Measurements from ENCODE around the gene HLA-DRA. TPM values are rescaled to one million over a fixed set of nuclear protein-coding genes. Genes with fewer than 3 reads are reported as not detected.
"Not testable (repeated sequence)": the region's sequence is repeated elsewhere in the genome, so short reads cannot be mapped to it uniquely, and the experiment has no call there.

Gene HLA-DRA
- total and polyA plus RNA-seq, 2 of the 8 experiments (the other 6 are each of a cell fraction or from before 2014, with no cell fraction given) = 5.0 to 6.2 TPM

GRCh38 chr6:32473376-32474348, 34.0 kb downstream of the HLA-DRA start:
- WGBS, 2 experiments (ENCODE audit: extremely low coverage in 1 of 2, insufficient coverage in 1 of 2, insufficient read length in 1 of 2, insufficient replicate concordance in 2 of 2, low coverage in 1 of 2, low lambda C conversion rate in 2 of 2, missing lambda C conversion rate in 1 of 2) = 59% methylated on average over 10 of the region's 10 CpGs; no CpG with 5 or more reads in 1 of the 2 experiments
- peak overlapping the region; percentile 85 for H2AFZ ChIP-seq (ENCODE audit: low read length)
- H3K23me2 ChIP-seq (ENCODE audit: low read depth, low read length); H3K36me3 ChIP-seq (ENCODE audit: control insufficient read depth in 2 of 4, insufficient read depth in 4 of 4, low read length in 3 of 4); H3K9me3 ChIP-seq (ENCODE audit: insufficient read depth in 2 of 2, low read depth in 1 of 2, low read length in 1 of 2); H3K79me2 ChIP-seq (ENCODE audit: control insufficient read depth in 1 of 2, insufficient read depth in 2 of 2, low read length in 2 of 2); H3K79me1 ChIP-seq (ENCODE audit: low read depth, low read length); H2BK15ac ChIP-seq (ENCODE audit: low read length); H3K23ac ChIP-seq (ENCODE audit: insufficient read length); H2BK12ac ChIP-seq (ENCODE audit: low read depth, low read length); H3K27ac ChIP-seq (ENCODE audit: low read depth, low read length); H4K8ac ChIP-seq (ENCODE audit: extremely low read depth, insufficient read depth, low read length); H3K4ac ChIP-seq (replicated peaks; ENCODE audit: insufficient read length, low read depth, low read length); H3K4me2 ChIP-seq (ENCODE audit: insufficient read depth in 1 of 2, low read depth in 2 of 2, low read length in 2 of 2); DNase-seq (ENCODE audit: low read depth in 1 of 2, low spot score in 2 of 2); H3K4me3 ChIP-seq (ENCODE audit: extremely low read depth in 1 of 4, insufficient read depth in 2 of 4, low read depth in 3 of 4, low read length in 4 of 4); H3K56ac ChIP-seq (replicated peaks; ENCODE audit: insufficient read length, low read depth, low read length); H4K91ac ChIP-seq (replicated peaks; ENCODE audit: insufficient read length, low read length); H2BK5ac ChIP-seq (ENCODE audit: low read depth, low read length); H3K14ac ChIP-seq (ENCODE audit: insufficient read length); H4K5ac ChIP-seq (ENCODE audit: insufficient read length, low read depth, low read length); H2BK120ac ChIP-seq (replicated peaks; ENCODE audit: low read depth, low read length); H3K18ac ChIP-seq (ENCODE audit: extremely low read depth, low read length); H3K9ac ChIP-seq (replicated peaks in 1 of 4; ENCODE audit: extremely low read depth in 1 of 4, low read depth in 3 of 4, low read length in 3 of 4); POLR2A ChIA-PET (ENCODE audit: partially characterized antibody); H3K4me1 ChIP-seq (replicated peaks in 1 of 4; ENCODE audit: control insufficient read depth in 3 of 4, insufficient read depth in 4 of 4, low read length in 3 of 4); H2BK20ac ChIP-seq (ENCODE audit: low read length); H3K27me3 ChIP-seq (replicated peaks in 1 of 4; ENCODE audit: control insufficient read depth in 3 of 4, extremely low read depth in 1 of 4, insufficient read depth in 3 of 4, low read length in 3 of 4); H2AK5ac ChIP-seq (ENCODE audit: low read depth, low read length); H4K20me1 ChIP-seq (replicated peaks in 1 of 2; ENCODE audit: control insufficient read depth in 1 of 2, insufficient read depth in 2 of 2, low read length in 2 of 2): not testable (repeated sequence)
- CTCF ChIA-PET (ENCODE audit: partially characterized antibody) = interaction anchor here (0.6 to 1.2 kb wide), 4 partner anchors 10 to 388 kb away, joined by 3 read pairs; no protein-coding TSS in a partner anchor
- TF ChIP-seq CREB1 (IDR thresholded peaks at IDR 0.05) (peak; percentile 63; the same call in 1 of the 2 replicates), RFX5 (IDR thresholded peaks at IDR 0.05; ENCODE audit: borderline replicate concordance, low read depth, low read length) (peak; percentile 94)
- peak; percentile 95 for FAIRE-seq

All from H1 (cell line).